AG04449 (cell line): ENCODE data around the gene HDGFL2.

Experiments used
- CTCF ChIA-PET: fragments of 350-600 bp; formaldehyde crosslinking; extraction: SDS; loops from one replicate; lab custom pipeline; 2021; ENCODE audit warnings: antibody characterized with exemption; lab: Yijun Ruan, JAX
- POLR2A ChIA-PET: fragments of 400-600, 350-600 bp; formaldehyde crosslinking; extraction: SDS; loops from one replicate; lab custom pipeline; 2020; ENCODE audit warnings: antibody characterized with exemption, inconsistent platforms; lab: Yijun Ruan, JAX
- DNase-seq: peaks from one replicate; pipeline ENCODE4 v3.0.0-alpha.2; 2010; ENCODE audit warnings: low read depth, low spot score
- H3K4me3 ChIP-seq: 2 replicates; pipeline ENCODE4 v1.5.1; 2011; ENCODE audit warnings: low read depth, mild to moderate bottlenecking, control low read depth, low read length
- CTCF ChIP-seq: IDR thresholded peaks from one replicate; pipeline ENCODE4 v1.5.1; 2011; ENCODE audit warnings: mild to moderate bottlenecking, moderate library complexity, low read length, control low read depth, inconsistent platforms; ENCODE audit not compliant: insufficient read depth; ENCODE audit errors: missing control alignments

HDGFL2 gene

GRCh38 chr19:4474514-4475022 lies 2.5 kb downstream of the HDGFL2 start:
- peak overlapping the region; percentile 77 for H3K4me3 ChIP-seq
- DNase-seq, result no peak
- POLR2A ChIA-PET, result interaction anchor here (1.2 to 1.4 kb wide), 2 partner anchors 11 to 18 kb away, joined by 4 to 5 read pairs; no protein-coding TSS in a partner anchor
- CTCF ChIA-PET, result interaction anchor here (0.8 to 1.1 kb wide), 3 partner anchors 40 to 101 kb away, joined by 3 to 4 read pairs (median 3); no protein-coding TSS in a partner anchor
- TF ChIP-seq CTCF, result no peak

- no peak for DNase-seq
- ChIA-PET CTCF (interaction anchor here (1.3 kb wide), 1 partner anchor 48 kb away, joined by 3 read pairs; no protein-coding TSS in a partner anchor), POLR2A (no interaction called here)
- no peak overlapping the region for H3K4me3 ChIP-seq
- no peak for TF ChIP-seq CTCF
These were observed 5.1 kb downstream of the HDGFL2 start for GRCh38 chr19:4477034-4477801.

GRCh38 chr19:4482721-4483364 lies 10.7 kb downstream of the HDGFL2 start:
- DNase-seq, result no peak
- no peak overlapping the region for H3K4me3 ChIP-seq
- ChIA-PET CTCF (no interaction called here), POLR2A (no interaction called here)
- no peak for TF ChIP-seq CTCF

GRCh38 chr19:4483385-4483784 lies 11.3 kb downstream of the HDGFL2 start:
- no peak for TF ChIP-seq CTCF
- no peak for DNase-seq
- ChIA-PET POLR2A (no interaction called here), CTCF (no interaction called here)
- H3K4me3 ChIP-seq, result no peak overlapping the region

- ChIA-PET CTCF (no interaction called here), POLR2A (no interaction called here)
- H3K4me3 ChIP-seq, result no peak overlapping the region
- no peak for DNase-seq
- TF ChIP-seq CTCF, result no peak
These were observed 15.5 kb downstream of the HDGFL2 start for GRCh38 chr19:4487572-4487971.

GRCh38 chr19:4488496-4488895 lies 16.4 kb downstream of the HDGFL2 start:
- ChIA-PET POLR2A (no interaction called here), CTCF (interaction anchor here (1.6 kb wide), 1 partner anchor 35 kb away, joined by 6 read pairs; no protein-coding TSS in a partner anchor)
- no peak for TF ChIP-seq CTCF
- DNase-seq, result no peak
- no peak overlapping the region for H3K4me3 ChIP-seq
